ENCODE data around the gene CDKN2B-AS1. TPM values are rescaled to one million over a fixed set of nuclear protein-coding genes. Genes with fewer than 3 reads are reported as not detected.

Gene CDKN2B-AS1
- total RNA-seq, 1 donor: 9.5 TPM

- TF ChIP-seq, protein P1, sequence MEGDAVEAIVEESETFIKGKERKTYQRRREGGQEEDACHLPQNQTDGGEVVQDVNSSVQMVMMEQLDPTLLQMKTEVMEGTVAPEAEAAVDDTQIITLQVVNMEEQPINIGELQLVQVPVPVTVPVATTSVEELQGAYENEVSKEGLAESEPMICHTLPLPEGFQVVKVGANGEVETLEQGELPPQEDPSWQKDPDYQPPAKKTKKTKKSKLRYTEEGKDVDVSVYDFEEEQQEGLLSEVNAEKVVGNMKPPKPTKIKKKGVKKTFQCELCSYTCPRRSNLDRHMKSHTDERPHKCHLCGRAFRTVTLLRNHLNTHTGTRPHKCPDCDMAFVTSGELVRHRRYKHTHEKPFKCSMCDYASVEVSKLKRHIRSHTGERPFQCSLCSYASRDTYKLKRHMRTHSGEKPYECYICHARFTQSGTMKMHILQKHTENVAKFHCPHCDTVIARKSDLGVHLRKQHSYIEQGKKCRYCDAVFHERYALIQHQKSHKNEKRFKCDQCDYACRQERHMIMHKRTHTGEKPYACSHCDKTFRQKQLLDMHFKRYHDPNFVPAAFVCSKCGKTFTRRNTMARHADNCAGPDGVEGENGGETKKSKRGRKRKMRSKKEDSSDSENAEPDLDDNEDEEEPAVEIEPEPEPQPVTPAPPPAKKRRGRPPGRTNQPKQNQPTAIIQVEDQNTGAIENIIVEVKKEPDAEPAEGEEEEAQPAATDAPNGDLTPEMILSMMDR (IDR thresholded peaks at IDR 0.05; ENCODE audit: insufficient read depth, low read depth, low read length): no peak
- no peak for DNase-seq (ENCODE audit: low read depth)
- no peak overlapping the region for H3K4me3 ChIP-seq (ENCODE audit: low read depth, low read length)
Observed at GRCh38 chr9:21982861-21983560, 11.6 kb upstream of the CDKN2B-AS1 start.

DNA sequence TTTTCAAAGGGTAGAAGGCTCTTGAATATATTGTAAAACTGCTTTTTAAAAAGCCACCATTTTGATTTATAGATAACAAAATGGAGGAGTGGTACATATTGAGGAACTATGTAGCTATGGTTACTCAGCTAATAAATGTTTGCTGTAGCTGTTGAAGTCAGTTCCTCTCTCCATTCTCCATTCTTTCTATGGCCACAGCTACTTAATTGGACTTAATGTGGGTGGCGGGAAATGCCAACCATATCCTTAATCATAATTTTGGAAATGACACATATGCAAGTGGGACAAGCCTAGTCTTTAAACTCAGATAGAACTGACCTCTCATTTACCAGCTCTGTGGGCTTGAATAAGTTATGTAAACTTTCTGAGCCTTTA lies 11.0 kb upstream of the CDKN2B-AS1 start:
- TF ChIP-seq, protein P1 (IDR thresholded peaks at IDR 0.05; ENCODE audit: insufficient read depth, low read depth, low read length): no peak
- H3K4me3 ChIP-seq (ENCODE audit: low read depth, low read length): no peak overlapping the region
- no peak for DNase-seq (ENCODE audit: low read depth)

DNA sequence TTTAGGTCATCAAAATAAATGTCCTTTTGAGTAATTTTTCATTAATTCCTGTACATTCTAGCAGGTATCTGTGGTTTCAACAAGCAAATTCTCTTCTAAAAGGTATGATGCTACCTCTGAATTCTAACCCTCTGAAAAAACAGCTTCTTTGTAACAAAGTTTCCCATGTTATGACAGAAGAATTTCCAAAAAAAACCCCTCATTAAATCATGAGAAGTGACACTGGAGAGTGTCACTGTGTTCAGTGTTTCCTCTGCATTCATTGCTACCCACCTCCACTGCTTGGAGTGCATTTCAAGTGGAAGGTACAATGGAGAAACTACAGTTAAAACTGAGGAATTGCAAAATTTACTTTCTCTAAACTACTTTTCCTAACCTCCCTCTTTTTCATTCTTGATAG lies 10.5 kb upstream of the CDKN2B-AS1 start:
- no peak overlapping the region for H3K4me3 ChIP-seq (ENCODE audit: low read depth, low read length)
- no peak for DNase-seq (ENCODE audit: low read depth)
- TF ChIP-seq, protein P1 (IDR thresholded peaks at IDR 0.05; ENCODE audit: insufficient read depth, low read depth, low read length): no peak

- TF ChIP-seq, protein P1 (IDR thresholded peaks at IDR 0.05; ENCODE audit: insufficient read depth, low read depth, low read length): no peak
- no peak overlapping the region for H3K4me3 ChIP-seq (ENCODE audit: low read depth, low read length)
- DNase-seq (ENCODE audit: low read depth): no peak
Observed at GRCh38 chr9:21985964-21986667, 8.5 kb upstream of the CDKN2B-AS1 start.

DNA sequence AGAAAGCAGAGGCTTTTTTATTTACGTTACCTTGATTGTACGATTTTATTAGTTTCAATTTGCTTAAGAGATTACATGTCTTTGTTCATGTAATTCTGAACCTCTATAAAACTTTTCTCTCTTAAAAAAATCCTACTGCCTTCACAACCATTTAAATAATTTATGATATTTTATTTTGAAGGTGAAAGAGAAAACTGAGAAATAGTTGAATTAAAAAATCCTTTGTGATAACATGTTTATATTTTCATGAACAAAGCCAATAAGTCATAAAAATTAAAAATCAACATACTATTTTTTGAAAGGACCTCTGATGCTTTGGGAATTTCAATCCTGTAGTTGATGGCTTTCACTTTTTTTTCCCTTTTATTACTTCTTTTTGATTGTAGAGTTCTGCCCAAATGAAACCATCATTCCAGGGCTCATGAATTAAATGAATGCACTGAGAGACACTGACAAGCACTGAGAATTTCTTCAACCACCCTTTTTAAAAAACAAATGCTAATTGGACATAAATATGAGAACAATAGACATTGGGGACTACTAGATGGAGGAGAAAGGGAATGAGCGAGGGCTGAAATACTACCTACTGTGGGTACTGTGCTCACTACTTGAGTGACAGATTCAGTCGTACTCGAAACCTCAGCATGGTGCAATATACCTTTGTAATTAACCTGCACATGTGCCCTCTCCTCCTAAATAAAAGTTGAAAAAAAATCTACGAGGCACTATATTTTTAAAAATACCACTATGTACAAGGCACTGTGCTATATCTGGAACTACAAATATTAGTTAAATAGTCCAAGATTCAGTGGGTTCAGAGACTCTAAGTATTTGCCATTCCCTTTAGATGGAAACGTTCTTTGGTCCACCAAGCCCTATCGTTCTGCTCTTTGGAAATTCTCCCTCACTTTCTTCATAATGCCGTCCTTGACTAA lies 6.3 kb upstream of the CDKN2B-AS1 start:
- DNase-seq (ENCODE audit: low read depth): no peak
- TF ChIP-seq, protein P1 (IDR thresholded peaks at IDR 0.05; ENCODE audit: insufficient read depth, low read depth, low read length): no peak
- no peak overlapping the region for H3K4me3 ChIP-seq (ENCODE audit: low read depth, low read length)

GRCh38 chr9:21989440-21990189 lies 5.0 kb upstream of the CDKN2B-AS1 start:
- no peak for DNase-seq (ENCODE audit: low read depth)
- TF ChIP-seq, protein P1 (IDR thresholded peaks at IDR 0.05; ENCODE audit: insufficient read depth, low read depth, low read length): no peak
- peak overlapping the region; percentile 5 for H3K4me3 ChIP-seq (ENCODE audit: low read depth, low read length)
